GM12865 (cell line): ENCODE results near the gene DUSP7.

Experiments
- DNase-seq: peaks from one replicate; pipeline ENCODE4 v3.0.0; 2010; ENCODE audit warnings: low read depth
- H3K4me3 ChIP-seq: 2 replicates; pipeline ENCODE4 v1.5.1; 2011; ENCODE audit warnings: mild to moderate bottlenecking, low read depth, low read length, control low read depth
- CTCF ChIP-seq: IDR thresholded peaks from 2 replicates; pipeline ENCODE4 v1.5.1; 2011; ENCODE audit warnings: low read length, control low read depth, low read depth, inconsistent platforms; ENCODE audit not compliant: insufficient read depth; ENCODE audit errors: missing control alignments

DUSP7 gene, protein sequence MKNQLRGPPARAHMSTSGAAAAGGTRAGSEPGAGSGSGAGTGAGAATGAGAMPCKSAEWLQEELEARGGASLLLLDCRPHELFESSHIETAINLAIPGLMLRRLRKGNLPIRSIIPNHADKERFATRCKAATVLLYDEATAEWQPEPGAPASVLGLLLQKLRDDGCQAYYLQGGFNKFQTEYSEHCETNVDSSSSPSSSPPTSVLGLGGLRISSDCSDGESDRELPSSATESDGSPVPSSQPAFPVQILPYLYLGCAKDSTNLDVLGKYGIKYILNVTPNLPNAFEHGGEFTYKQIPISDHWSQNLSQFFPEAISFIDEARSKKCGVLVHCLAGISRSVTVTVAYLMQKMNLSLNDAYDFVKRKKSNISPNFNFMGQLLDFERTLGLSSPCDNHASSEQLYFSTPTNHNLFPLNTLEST

DNA sequence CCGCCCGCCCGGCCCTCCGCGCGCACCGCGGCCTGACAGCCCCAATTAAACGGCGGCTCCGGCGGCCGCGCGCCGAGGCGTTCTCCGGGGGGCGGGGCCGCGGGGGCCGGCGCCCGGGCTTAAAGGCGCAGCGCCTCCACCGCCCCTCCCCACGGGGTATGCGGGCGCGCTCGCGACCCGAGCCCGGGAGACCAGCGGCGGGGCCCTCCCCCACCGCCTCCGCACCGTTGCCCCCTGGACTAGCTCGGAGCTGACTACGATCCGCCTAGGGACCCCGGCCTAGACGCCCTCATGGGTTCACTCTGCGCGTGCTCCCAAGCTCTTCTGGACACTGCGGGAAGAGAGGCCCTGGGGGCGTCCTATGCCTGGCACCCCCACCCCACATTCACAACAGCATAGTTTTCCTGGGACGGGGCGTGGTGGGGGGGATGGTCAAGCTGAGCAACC lies at the start of gene DUSP7:
TSS of gene DUSP7 (minus strand) at position 51 of the 447 bp plus-strand sequence. CDS start 205 bp downstream, outside the sequence.
- DNase-seq, result peak; percentile 79

GRCh38 chr3:52104684-52105640 lies 48.6 kb upstream of the DUSP7 start:
- DNase-seq, result no peak
- H3K4me3 ChIP-seq, result no peak overlapping the region
- TF ChIP-seq CTCF, result no peak

More for the DNA sequence above, at the start of gene DUSP7:
- no peak for TF ChIP-seq CTCF
- H3K4me3 ChIP-seq, result peak within 1 kb of the TSS; percentile 85

DNA sequence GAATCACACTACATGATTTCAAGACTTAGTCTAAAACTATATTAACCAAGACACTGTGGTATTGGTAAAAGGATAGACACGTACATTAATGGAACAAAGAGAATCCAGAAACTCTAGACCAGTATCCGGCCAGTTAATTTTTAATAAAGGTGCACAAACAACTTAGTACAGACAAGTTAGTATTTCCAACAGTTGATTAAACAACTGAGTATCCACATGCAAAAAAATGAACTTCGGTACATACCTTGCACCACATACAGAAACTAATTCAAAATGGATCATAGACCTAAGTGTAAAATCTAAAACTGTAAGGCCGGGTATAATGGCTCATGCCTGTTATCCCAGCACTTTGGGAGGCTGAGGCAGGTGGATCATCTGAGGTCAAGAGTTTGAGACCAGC lies 46.6 kb upstream of the DUSP7 start:
- DNase-seq, result no peak
- H3K4me3 ChIP-seq, result no peak overlapping the region

GRCh38 chr3:52099001-52099401 lies 42.6 kb upstream of the DUSP7 start:
- TF ChIP-seq CTCF, result no peak
- no peak overlapping the region for H3K4me3 ChIP-seq
- no peak for DNase-seq

More for the DNA sequence above, 46.6 kb upstream of the DUSP7 start:
- no peak for TF ChIP-seq CTCF

DNA sequence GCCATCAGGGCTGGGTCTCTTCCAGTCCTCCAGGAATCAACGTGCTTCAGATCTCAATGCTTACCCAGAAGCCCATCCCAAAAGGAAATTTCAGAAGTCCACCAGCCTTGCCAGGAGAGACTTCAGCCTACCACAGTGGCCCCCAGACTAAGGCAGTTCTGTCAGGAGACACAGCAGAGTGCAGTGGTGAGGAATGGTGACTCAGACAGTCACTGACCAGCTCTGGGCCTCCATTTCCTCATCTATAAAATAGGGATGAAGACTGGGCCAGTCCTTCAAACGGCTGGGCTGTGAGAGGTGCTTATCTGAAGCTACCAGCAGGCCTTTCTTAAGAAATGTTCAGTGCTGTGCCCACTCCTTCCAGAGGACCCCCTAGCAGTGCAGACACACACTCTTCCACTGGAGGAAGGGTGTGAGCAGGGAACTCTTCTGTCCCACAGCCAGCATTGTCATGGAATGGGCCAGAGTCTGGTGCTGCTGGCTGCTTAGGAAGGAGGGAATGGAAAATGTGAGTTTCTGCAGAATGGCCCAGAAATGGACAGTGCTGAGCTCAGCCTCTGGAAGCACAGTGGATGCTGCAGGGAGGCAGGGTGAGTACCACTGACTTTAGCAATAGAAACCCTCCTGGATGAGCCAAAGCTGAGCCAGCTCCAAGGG lies 41.6 kb upstream of the DUSP7 start:
- DNase-seq, result no peak
- no peak for TF ChIP-seq CTCF
- H3K4me3 ChIP-seq, result no peak overlapping the region

DNA sequence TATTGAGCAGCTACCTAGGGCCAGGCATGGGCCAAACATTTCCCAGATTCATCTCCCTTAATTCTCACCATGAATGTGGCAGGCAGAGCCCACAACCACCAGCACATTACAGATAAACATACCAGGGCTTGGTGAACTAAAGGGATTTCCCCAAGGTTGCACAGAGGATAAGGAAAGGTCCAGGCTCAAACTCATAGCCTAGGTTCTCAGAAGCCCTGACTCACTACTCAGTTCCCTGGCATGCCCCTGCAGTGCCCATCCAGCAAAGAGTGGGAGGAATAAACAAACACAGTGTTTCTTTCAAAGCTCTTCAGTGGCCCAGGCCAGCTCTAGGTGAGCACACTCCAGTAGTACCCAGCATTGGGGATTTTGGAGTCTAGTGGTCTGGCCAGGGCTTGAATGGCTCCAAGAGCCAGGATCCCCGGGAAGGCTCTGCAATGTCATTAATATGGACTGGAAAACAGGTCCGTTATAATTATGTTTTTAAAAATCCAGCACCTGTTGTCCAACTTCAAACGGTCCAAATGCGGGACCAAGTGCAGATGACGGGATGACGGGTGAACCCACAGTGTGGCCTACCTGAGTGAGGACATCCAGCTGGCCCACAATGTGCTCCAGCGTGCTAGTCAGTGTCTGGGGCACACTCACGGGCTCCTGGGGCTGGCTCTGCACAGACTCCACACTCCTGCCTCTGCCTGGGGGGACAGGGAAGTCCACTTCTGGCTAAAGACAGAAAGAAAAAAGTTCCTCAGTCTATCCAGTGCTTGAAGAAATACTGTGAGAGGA lies 39.8 kb upstream of the DUSP7 start:
- DNase-seq, result no peak
- TF ChIP-seq CTCF, result no peak
- H3K4me3 ChIP-seq, result no peak overlapping the region
